Activated T-helper 2 cell treated with anti-CD3 and anti-CD28 coated beads, Interferon-gamma antibody, Interleukin-2, Interleukin-4, amounts not matched to agents 10 μg/mL and 5 μg/mL and 100 μg/mL, durations not matched to agents 14 hours and 24 hours and 36 hours (primary cell): ENCODE data around the gene HRH1. TPM values are rescaled to one million over a fixed set of nuclear protein-coding genes. Genes with fewer than 3 reads are reported as not detected.
"Not testable (repeated sequence)": the region's sequence is repeated elsewhere in the genome, so short reads cannot be mapped to it uniquely, and the experiment has no call there.

Experiments
- DNase-seq: peaks from one replicate; pipeline ENCODE4 v3.0.0; 2021; ENCODE audit warnings: low spot score
- H3K27ac Mint-ChIP-seq: one replicate; pipeline ENCODE4 v1.8.0; 2021; ENCODE audit warnings: mixed read lengths
- H3K27me3 Mint-ChIP-seq: one replicate; pipeline ENCODE4 v1.8.0; 2021; ENCODE audit warnings: low read depth, mixed read lengths
- H3K36me3 Mint-ChIP-seq: one replicate; pipeline ENCODE4 v1.8.0; 2021; ENCODE audit warnings: low read depth, mixed read lengths
- H3K4me1 Mint-ChIP-seq: one replicate; pipeline ENCODE4 v1.8.0; 2021; ENCODE audit warnings: low read depth, mixed read lengths
- H3K4me3 Mint-ChIP-seq: one replicate; pipeline ENCODE4 v1.8.0; 2021; ENCODE audit warnings: low read depth, mild to moderate bottlenecking, moderate library complexity, mixed read lengths
- H3K9me3 Mint-ChIP-seq: one replicate; pipeline ENCODE4 v1.8.0; 2021; ENCODE audit warnings: mixed read lengths
- intact Hi-C: fragments of 100-400 bp; cut with micrococcal nuclease; formaldehyde crosslinking; loops from one replicate; pipeline ENCODE4 v1.15.1; 2023
- total RNA-seq: library from RNA; stranded (reverse); gene quantifications from 2 replicates; pipeline ENCODE4 v1.2.3, GENCODE V29; 2022

HRH1 gene
- total RNA-seq, 1 donor from 2014 or later, result 1.3 TPM

GRCh38 chr3:11152301-11152700 lies 2.0 kb upstream of the HRH1 start:
- no peak for DNase-seq
- H3K27ac Mint-ChIP-seq, result no peak overlapping the region
- no peaks in the 10 kb centered on the region for H3K9me3 Mint-ChIP-seq
- no peak overlapping the region for H3K4me3 Mint-ChIP-seq
- H3K27me3 Mint-ChIP-seq, result peaks cover 74% of the 10 kb centered on the region
- intact Hi-C loops, result no loop called here
- H3K36me3 Mint-ChIP-seq, result no peaks in the 10 kb centered on the region
- peaks cover 6% of the 10 kb centered on the region for H3K4me1 Mint-ChIP-seq

- no peak for DNase-seq
- H3K27ac Mint-ChIP-seq, result no peak overlapping the region
- H3K36me3 Mint-ChIP-seq, result no peaks in the 10 kb centered on the region
- H3K27me3 Mint-ChIP-seq, result peaks cover 73% of the 10 kb centered on the region
- H3K4me1 Mint-ChIP-seq, result peaks cover 6% of the 10 kb centered on the region
- intact Hi-C loops, result no loop called here
- peak overlapping the region; percentile 42 for H3K4me3 Mint-ChIP-seq
- H3K9me3 Mint-ChIP-seq, result no peaks in the 10 kb centered on the region
Observed at GRCh38 chr3:11154953-11155325, 646 bp downstream of the HRH1 start.

- no peak for DNase-seq
- intact Hi-C loops, result no loop called here
- Mint-ChIP-seq H3K9me3 (no peaks in the 10 kb centered on the region), H3K4me1 (peaks cover 6% of the 10 kb centered on the region), H3K4me3 (no peak overlapping the region), H3K27me3 (peaks cover 77% of the 10 kb centered on the region), H3K36me3 (no peaks in the 10 kb centered on the region), H3K27ac (no peak overlapping the region)
Observed at GRCh38 chr3:11155341-11156025, 1.2 kb downstream of the HRH1 start.

- peaks cover 77% of the 10 kb centered on the region for H3K27me3 Mint-ChIP-seq
- intact Hi-C loops, result no loop called here
- H3K27ac Mint-ChIP-seq, result no peak overlapping the region
- peaks cover 6% of the 10 kb centered on the region for H3K4me1 Mint-ChIP-seq
- no peak for DNase-seq
- H3K4me3 Mint-ChIP-seq, result no peak overlapping the region
- H3K36me3 Mint-ChIP-seq, result no peaks in the 10 kb centered on the region
- H3K9me3 Mint-ChIP-seq, result no peaks in the 10 kb centered on the region
Observed at GRCh38 chr3:11156026-11156410, 1.7 kb downstream of the HRH1 start.

GRCh38 chr3:11157421-11157820 lies 3.1 kb downstream of the HRH1 start:
- intact Hi-C loops, result no loop called here
- H3K27me3 Mint-ChIP-seq, result peaks cover 69% of the 10 kb centered on the region
- H3K9me3 Mint-ChIP-seq, result no peaks in the 10 kb centered on the region
- H3K27ac Mint-ChIP-seq, result no peak overlapping the region
- no peak overlapping the region for H3K4me3 Mint-ChIP-seq
- peaks cover 6% of the 10 kb centered on the region for H3K4me1 Mint-ChIP-seq
- DNase-seq, result no peak
- H3K36me3 Mint-ChIP-seq, result no peaks in the 10 kb centered on the region

GRCh38 chr3:11159421-11159904 lies 5.2 kb downstream of the HRH1 start:
- peaks cover 65% of the 10 kb centered on the region for H3K27me3 Mint-ChIP-seq
- no peak overlapping the region for H3K4me3 Mint-ChIP-seq
- DNase-seq, result no peak
- H3K9me3 Mint-ChIP-seq, result no peaks in the 10 kb centered on the region
- H3K27ac Mint-ChIP-seq, result no peak overlapping the region
- intact Hi-C loops, result no loop called here
- H3K4me1 Mint-ChIP-seq, result peaks cover 6% of the 10 kb centered on the region
- no peaks in the 10 kb centered on the region for H3K36me3 Mint-ChIP-seq

GRCh38 chr3:11161666-11162065 lies 7.4 kb downstream of the HRH1 start:
- H3K27ac Mint-ChIP-seq, result no peak overlapping the region
- H3K4me3 Mint-ChIP-seq, result no peak overlapping the region
- H3K36me3 Mint-ChIP-seq, result no peaks in the 10 kb centered on the region
- DNase-seq, result no peak
- no peaks in the 10 kb centered on the region for H3K9me3 Mint-ChIP-seq
- H3K4me1 Mint-ChIP-seq, result no peaks in the 10 kb centered on the region
- intact Hi-C loops, result no loop called here
- H3K27me3 Mint-ChIP-seq, result peaks cover 56% of the 10 kb centered on the region

- intact Hi-C loops, result no loop called here
- Mint-ChIP-seq H3K27me3 (peaks cover 46% of the 10 kb centered on the region), H3K36me3 (no peaks in the 10 kb centered on the region), H3K27ac (no peak overlapping the region), H3K4me1 (no peaks in the 10 kb centered on the region), H3K4me3 (no peak overlapping the region), H3K9me3 (no peaks in the 10 kb centered on the region)
- no peak for DNase-seq
Observed at GRCh38 chr3:11162401-11163345, 8.4 kb downstream of the HRH1 start.

GRCh38 chr3:11164607-11165006 lies 10.3 kb downstream of the HRH1 start:
- no peak for DNase-seq
- H3K27me3 Mint-ChIP-seq, result peaks cover 37% of the 10 kb centered on the region
- no peak overlapping the region for H3K27ac Mint-ChIP-seq
- no peaks in the 10 kb centered on the region for H3K4me1 Mint-ChIP-seq
- H3K36me3 Mint-ChIP-seq, result no peaks in the 10 kb centered on the region
- no peaks in the 10 kb centered on the region for H3K9me3 Mint-ChIP-seq
- H3K4me3 Mint-ChIP-seq, result no peak overlapping the region
- intact Hi-C loops, result no loop called here

- Mint-ChIP-seq H3K27ac (no peak overlapping the region), H3K36me3 (no peaks in the 10 kb centered on the region), H3K4me3 (no peak overlapping the region), H3K9me3 (no peaks in the 10 kb centered on the region), H3K27me3 (peaks cover 32% of the 10 kb centered on the region), H3K4me1 (no peaks in the 10 kb centered on the region)
- no peak for DNase-seq
- intact Hi-C loops, result no loop called here
Observed at GRCh38 chr3:11165476-11165875, 11.2 kb downstream of the HRH1 start.

- H3K4me1 Mint-ChIP-seq, H3K36me3 Mint-ChIP-seq, H3K4me3 Mint-ChIP-seq, DNase-seq, H3K27ac Mint-ChIP-seq, H3K9me3 Mint-ChIP-seq, intact Hi-C loops: not testable (repeated sequence)
- peaks cover 27% of the 10 kb centered on the region for H3K27me3 Mint-ChIP-seq
Observed at GRCh38 chr3:11166807-11167400, 12.6 kb downstream of the HRH1 start.

- no peaks in the 10 kb centered on the region for H3K36me3 Mint-ChIP-seq
- no peaks in the 10 kb centered on the region for H3K4me1 Mint-ChIP-seq
- H3K9me3 Mint-ChIP-seq, result no peaks in the 10 kb centered on the region
- H3K27ac Mint-ChIP-seq, result no peak overlapping the region
- intact Hi-C loops, result no loop called here
- DNase-seq, result no peak
- H3K4me3 Mint-ChIP-seq, result no peak overlapping the region
- peaks cover 28% of the 10 kb centered on the region for H3K27me3 Mint-ChIP-seq
Observed at GRCh38 chr3:11167590-11167989, 13.3 kb downstream of the HRH1 start.

- Mint-ChIP-seq H3K9me3 (no peaks in the 10 kb centered on the region), H3K36me3 (no peaks in the 10 kb centered on the region), H3K4me3 (no peak overlapping the region), H3K27me3 (peaks cover 23% of the 10 kb centered on the region), H3K27ac (no peak overlapping the region), H3K4me1 (no peaks in the 10 kb centered on the region)
- no peak for DNase-seq
- intact Hi-C loops, result no loop called here
Observed at GRCh38 chr3:11168406-11168805, 14.1 kb downstream of the HRH1 start.
